Measurements from ENCODE around the gene GOT1. TPM values are rescaled to one million over a fixed set of nuclear protein-coding genes. Genes with fewer than 3 reads are reported as not detected.

The GOT1 gene
- total RNA-seq, 1 donor from 2014 or later, result 46.3 TPM

DNA sequence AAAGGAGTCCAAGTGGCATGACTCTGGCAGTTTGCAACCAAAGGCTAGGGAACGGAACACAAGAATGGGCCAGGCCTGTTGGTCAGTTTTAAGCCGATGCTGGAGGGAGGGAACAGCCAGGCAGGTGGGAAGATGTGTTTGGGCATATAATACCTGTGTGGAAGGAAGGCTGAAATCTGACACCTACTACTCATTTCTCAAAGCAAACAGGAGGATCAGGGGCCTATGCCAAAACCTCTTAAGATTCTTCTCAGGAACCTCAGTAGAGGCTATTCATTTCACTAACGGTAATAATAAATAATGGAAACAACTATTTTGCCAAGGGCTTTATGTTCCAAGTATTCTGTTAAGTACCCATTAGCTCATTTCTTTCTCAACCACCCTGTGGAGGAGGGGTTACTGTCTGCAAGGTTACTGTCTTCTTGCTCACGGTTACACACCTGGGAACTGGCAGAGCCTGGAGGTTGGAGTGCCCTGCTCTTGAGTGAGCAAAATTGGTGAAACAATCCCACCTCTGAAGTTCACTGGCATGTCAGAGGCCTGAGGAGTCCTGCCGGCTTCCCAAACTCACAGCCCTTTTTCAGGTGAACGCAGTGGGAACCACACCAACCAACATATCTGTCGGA is 35.5 kb downstream of the GOT1 start:
- DNase-seq, result peak; percentile 53

GRCh38 chr10:99394256-99394655 is 36.2 kb downstream of the GOT1 start:
- peak; percentile 29 for DNase-seq

DNA sequence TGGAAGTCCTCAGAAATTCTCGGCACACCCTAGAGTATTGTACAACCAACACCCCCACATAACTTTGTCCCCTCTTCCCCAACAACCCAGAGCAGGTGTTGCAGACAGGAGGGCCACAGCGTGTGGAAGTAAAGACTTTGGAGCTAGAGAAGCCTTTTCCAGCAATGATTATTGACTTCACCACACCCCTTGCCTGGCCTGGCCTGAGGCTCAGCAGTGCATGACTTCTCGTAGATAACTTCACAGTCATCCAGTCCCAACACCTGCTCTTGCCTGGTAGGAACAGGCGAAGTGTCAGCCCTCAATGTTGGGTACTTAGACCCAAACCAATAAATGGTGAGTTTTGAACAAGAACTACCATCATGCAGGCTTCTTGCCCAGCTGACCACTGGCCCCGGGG is 36.7 kb downstream of the GOT1 start:
- no peak for DNase-seq

DNA sequence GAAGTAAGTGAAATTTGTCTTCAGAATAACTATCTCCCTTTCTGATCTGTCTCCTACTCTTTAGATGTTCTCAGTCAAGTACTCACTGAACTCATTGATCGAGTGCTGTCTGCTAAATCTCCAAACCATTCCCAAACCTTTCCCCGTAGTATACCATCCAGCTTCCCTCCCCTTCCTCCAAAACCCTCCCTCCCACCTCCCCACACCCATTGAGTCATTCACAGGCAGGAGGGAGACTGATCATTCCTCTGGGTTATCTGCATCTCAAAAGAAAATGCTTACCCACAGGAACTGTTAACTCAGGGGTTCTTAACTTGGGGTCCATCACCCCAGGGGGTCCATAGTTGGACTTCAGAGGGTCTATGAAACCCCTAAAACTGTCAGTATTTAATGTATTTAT is 37.4 kb downstream of the GOT1 start:
- DNase-seq, result no peak

DNA sequence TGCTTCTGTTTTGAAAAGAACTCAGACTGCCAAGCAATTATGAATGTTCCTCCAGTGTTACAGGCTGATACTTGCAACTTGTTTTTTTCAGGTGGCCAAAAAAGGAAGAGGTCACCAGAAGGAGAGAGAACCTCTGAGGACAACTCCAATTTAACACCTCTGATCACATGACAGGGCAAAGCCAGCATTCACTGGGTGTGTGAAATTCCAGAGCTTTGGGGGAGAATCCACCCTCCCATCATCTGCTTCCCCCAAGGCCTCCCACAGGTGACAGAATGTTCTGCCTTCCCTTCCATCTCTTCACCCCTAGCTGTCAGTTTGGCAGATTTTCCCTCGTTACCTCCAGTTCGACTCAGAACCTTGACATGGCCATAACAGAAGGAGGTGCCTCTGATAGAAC is 39.1 kb downstream of the GOT1 start:
- no peak for DNase-seq

DNA sequence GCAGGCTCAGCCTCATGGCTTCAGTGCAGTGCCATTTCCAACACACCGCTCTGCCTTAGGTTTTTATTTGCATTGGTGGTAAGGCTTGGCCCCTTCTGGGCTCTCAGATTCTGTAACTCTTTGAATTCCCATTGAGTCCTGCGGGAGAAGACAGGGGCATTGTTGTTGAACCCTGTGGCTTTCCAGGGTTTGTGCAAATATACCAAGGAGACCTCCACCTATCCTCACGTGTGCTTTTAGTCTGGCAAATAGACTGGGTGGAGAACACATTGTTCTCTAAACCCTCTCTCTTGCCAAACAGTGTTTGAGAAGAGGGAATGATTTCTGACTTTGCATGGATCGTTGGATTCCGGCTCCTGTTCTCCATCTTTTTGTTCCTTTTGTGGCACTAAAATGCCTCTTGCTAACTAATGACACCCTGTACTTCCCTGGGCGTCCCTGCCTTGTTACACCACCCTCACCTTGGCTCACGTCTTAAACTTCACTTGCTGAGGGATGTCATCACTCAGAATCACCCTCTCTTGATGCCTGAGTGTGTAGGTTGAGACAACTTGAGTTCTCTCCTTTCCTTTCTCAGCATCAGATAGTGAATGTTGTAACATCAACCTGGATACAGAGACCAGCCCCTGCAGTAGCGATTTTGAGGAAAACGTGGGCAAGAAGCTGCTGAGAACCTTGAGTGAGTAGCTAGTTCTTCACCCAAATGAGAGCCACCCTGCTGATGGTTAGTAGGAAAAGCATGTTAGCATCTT is 40.5 kb downstream of the GOT1 start:
- no peak for DNase-seq

DNA sequence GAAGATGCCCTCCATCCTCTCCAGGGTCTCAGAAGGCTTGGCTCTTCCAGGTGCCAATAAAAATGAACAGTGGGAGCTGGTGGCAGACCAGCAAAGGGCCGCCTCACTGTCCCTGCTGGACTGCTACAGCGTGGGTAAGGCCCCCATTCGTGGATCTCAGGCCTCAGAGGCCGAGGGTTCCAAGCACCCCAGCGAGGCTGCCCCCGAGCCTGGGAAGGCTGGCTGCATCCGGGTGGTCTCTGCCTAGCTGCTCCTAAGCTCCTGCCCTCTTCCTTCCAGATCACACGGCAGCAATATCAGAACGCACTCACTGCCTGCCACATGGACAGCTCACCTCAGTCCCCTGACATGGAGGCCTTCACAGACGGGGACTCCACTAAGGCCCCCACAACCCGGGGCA is 42.9 kb downstream of the GOT1 start:
- DNase-seq, result no peak

DNA sequence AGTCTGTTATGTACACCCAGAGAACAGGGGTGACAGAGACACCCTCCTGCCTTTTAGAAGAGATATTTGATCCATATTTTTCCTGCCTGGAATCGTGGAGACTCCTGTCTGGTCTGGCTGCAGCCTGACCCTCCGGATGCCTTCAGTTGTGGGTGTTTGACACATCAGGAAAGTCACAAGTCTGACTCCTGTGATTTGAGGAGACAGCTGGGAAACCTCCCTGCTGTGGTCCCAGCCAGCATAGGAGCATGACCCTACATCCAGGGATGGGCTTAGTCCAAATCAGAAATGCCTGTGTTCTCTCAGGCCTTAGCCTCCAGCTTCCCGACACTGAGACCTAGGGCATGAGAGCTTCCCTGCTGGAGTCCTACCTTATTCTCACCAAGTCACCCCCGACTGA is 43.4 kb downstream of the GOT1 start:
- no peak for DNase-seq

- no peak for DNase-seq
Observed at GRCh38 chr10:99382176-99382575, 48.2 kb downstream of the GOT1 start.

GRCh38 chr10:99375426-99375825 is 55.0 kb downstream of the GOT1 start:
- no peak for DNase-seq

- no peak for DNase-seq
Observed at GRCh38 chr10:99374972-99375371, 55.5 kb downstream of the GOT1 start.

- DNase-seq, result no peak
Observed at GRCh38 chr10:99374526-99374925, 55.9 kb downstream of the GOT1 start.

- DNase-seq, result no peak
Observed at GRCh38 chr10:99372546-99373271, 57.7 kb downstream of the GOT1 start.

- peak; percentile 32 for DNase-seq
Observed at GRCh38 chr10:99370993-99371392, 59.4 kb downstream of the GOT1 start.

GRCh38 chr10:99369551-99369950 is 60.9 kb downstream of the GOT1 start:
- DNase-seq, result no peak

DNA sequence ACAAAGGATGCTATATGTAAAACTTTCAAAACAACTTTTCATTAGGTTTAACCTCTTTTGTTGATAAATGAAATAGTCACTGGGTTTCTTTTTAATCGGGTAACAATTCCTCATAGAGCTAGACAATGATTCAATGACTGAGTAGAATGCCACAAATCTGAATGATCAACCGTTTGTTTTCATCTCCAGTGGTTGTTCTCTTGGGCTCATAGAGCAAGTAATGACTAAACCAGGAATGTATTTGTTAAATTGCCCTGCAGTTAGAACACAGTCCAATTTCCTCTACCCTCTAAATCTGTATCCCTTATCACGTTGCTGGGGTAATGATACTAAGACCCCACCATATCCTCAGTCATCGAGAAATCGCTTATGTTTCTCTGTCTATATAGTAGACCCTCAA is 61.3 kb downstream of the GOT1 start:
- no peak for DNase-seq

GRCh38 chr10:99368646-99369045 is 61.8 kb downstream of the GOT1 start:
- DNase-seq, result no peak

GRCh38 chr10:99366666-99367065 is 63.8 kb downstream of the GOT1 start:
- DNase-seq, result no peak

DNA sequence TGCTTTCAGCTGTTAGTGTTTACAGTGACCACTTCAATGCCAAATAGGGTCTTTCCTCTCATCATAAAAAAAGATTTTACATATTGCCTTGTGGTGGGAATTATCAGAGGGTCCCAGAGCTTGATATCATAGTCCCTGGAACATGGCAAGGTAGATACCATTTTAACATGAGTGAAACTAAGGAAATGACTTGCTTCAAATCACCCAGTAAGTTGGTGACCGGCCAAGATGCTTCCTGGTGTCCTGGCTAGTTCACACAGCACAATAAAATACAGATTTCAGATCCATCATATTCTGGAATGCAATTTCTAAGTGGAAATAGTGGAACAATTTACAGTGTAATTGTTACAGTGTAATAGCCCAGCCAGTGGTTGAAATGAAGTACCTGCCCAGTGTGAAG is 64.7 kb downstream of the GOT1 start:
- DNase-seq, result no peak

DNA sequence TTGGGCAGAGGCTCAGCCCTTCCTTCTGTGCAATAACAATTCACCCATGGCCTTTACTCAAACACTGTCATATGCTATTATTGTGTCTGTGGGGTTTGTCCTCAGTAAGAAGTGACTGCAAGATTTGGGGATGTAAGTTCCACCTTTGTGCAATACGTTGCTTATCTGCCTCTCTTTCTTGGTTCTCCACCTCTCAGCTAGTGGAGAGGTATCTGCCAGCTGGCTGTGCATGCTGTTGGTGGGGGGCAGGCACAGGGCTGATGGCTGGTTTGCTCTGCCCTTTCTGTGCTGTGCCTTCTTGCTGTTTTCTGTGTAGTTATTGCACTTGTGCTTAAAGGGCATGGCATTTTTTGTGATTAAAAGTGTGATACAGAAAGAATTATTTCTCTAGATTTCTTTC is 65.1 kb downstream of the GOT1 start:
- DNase-seq, result no peak

GRCh38 chr10:99364125-99364524 is 66.3 kb downstream of the GOT1 start:
- no peak for DNase-seq

DNA sequence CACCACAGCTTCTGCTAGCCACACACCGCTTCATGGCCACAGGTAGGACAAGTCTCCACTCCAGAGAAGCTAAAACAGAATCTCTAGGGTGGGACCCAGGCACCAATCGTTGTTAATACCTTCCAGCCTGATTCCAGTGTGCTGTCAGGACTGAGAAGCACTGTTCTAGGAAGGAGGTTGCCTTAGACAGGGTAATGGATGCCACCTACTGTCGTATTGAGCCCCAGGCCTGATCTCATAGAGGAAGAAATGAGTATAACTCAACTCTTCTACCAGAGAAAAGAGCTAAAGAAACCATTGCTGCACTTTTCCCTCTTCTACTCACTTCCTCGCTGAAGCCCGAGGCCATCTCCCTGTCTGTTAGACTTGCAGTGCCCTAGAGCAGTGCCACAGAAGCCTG is 69.5 kb downstream of the GOT1 start:
- no peak for DNase-seq

DNA sequence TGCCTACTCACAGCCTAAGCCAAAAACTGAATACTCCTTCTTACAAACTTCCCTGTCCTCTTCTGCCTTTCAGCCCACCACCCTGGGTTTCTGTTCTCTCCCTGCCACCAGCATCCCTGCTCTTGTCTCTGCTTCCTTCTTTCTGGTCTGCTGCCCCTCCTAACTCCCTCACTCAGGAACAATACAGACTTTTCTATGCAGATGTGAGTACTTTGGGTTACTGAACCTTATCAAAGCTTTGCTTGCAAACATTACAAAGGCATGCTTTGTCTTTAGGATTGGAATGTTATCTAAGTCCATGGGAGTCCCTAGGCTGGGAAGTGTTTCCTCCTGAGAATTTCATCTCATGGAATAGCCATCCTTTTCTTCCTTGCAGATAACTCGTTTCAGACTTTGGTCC is 72.3 kb downstream of the GOT1 start:
- no peak for DNase-seq

DNA sequence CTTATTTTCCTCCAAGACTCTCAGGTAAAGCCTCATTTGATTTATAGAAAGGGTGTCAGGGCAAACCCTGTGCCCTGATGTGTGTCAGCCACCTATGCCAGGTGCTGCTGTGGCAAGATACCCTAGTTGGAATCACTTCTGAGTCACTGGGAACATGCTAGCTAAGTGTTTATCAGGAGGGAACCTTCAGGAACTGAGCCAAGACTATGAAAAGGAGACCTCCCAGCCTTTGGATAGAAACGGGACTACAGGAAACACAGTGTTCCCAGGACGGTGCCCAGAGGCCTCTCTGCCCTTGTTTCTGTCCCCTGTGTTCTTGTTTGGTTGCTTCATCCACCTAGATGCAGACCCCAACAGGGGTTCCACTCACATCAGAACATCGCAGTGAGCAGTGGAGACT is 72.7 kb downstream of the GOT1 start:
- DNase-seq, result no peak
